ENCODE measurements around the gene NEB. TPM values are rescaled to one million over a fixed set of nuclear protein-coding genes. Genes with fewer than 3 reads are reported as not detected.

The NEB gene
- total and polyA plus RNA-seq, 10 donors: 0.96 to 6.2 (median 2.4) TPM

- Histone ChIP-seq H3K9me3 (no peaks in the 10 kb centered on the region), H3K27ac (no peak overlapping the region), H3K36me3 (peaks cover 7 to 100% (median 81%) of the 10 kb centered on the region in 6 donors), H3K4me1 (no peaks in the 10 kb centered on the region), H3K27me3 (replicated peaks in 1 of 7) (no peaks in the 10 kb centered on the region), H3K4me3 (no peak overlapping the region)
- intact Hi-C loops (cut with DNase I; ENCODE audit: low total_unique reads): no loop called here
- TF ChIP-seq POLR2A (IDR thresholded peaks at IDR 0.05) (no peak), POLR2AphosphoS5 (IDR thresholded peaks at IDR 0.05) (no peak)
- 97 to 100% (median 98%) methylated on average over 3 of the region's 3 CpGs for WGBS, 5 donors
- DNase-seq: no peak
Observed at GRCh38 chr2:151465771-151466170, 268.5 kb downstream of the NEB start.

- Histone ChIP-seq H3K4me3 (no peak overlapping the region), H3K36me3 (peaks cover 0 to 100% (median 75%) of the 10 kb centered on the region in 6 donors)
- 87 to 100% (median 98%) methylated on average over 1 of the region's 1 CpG for WGBS, 5 donors
Observed at GRCh38 chr2:151459358-151459757, 274.9 kb downstream of the NEB start.

GRCh38 chr2:151439127-151439526, 295.1 kb downstream of the NEB start:
- Histone ChIP-seq H3K36me3 (peaks cover 7 to 100% (median 83%) of the 10 kb centered on the region in 6 donors), H3K9me3 (no peaks in the 10 kb centered on the region), H3K27me3 (replicated peaks in 1 of 7) (no peaks in the 10 kb centered on the region), H3K27ac (no peak overlapping the region), H3K4me3 (no peak overlapping the region), H3K4me1 (peaks cover 0 to 7% (median 2%) of the 10 kb centered on the region in 6 donors)
- DNase-seq: no peak
- TF ChIP-seq CTCF (IDR thresholded peaks at IDR 0.05 in 8 of 11, conservative IDR thresholded peaks at IDR 0.05 in 3 of 11) (no peak), POLR2AphosphoS5 (IDR thresholded peaks at IDR 0.05) (no peak), POLR2A (IDR thresholded peaks at IDR 0.05) (no peak)
- intact Hi-C loops (cut with DNase I; ENCODE audit: low total_unique reads): no loop called here
- WGBS, 5 donors: 94 to 97% (median 95%) methylated on average over 13 of the region's 13 CpGs

More at GRCh38 chr2:151459358-151459757, 274.9 kb downstream of the NEB start:
- Histone ChIP-seq H3K9me3 (no peaks in the 10 kb centered on the region), H3K27me3 (replicated peaks in 1 of 7) (no peaks in the 10 kb centered on the region), H3K27ac (no peak overlapping the region), H3K4me1 (no peaks in the 10 kb centered on the region)
- TF ChIP-seq POLR2A (IDR thresholded peaks at IDR 0.05) (no peak), POLR2AphosphoS5 (IDR thresholded peaks at IDR 0.05) (no peak), CTCF (IDR thresholded peaks at IDR 0.05 in 8 of 11, conservative IDR thresholded peaks at IDR 0.05 in 3 of 11) (no peak)
- DNase-seq: no peak
- intact Hi-C loops (cut with DNase I; ENCODE audit: low total_unique reads): no loop called here

DNA sequence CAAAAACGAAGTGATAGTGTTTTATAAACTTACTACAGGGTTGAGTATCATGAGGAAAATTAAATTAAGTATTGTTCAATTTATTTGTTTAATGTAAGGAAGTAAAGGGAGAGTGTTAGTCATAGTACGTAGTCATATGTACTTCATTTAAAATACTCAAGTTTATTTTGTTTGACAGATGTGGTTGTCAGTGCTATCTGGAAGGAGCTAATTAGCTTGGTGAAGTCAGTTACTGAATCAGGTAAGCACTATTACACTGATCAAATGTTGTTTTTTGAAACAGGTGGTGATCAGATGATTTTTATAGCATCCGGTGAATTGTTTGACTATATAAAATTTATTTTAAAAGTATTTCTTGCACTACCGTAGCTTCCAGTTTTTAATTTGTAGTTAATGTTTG, 295.8 kb downstream of the NEB start:
- Histone ChIP-seq H3K4me3 (no peak overlapping the region), H3K27me3 (replicated peaks in 1 of 7) (no peaks in the 10 kb centered on the region), H3K4me1 (peaks cover 0 to 7% (median 2%) of the 10 kb centered on the region in 6 donors), H3K27ac (no peak overlapping the region), H3K36me3 (peaks cover 7 to 100% (median 83%) of the 10 kb centered on the region in 6 donors), H3K9me3 (no peaks in the 10 kb centered on the region)
- 93 to 98% (median 96%) methylated on average over 4 of the region's 4 CpGs for WGBS, 5 donors
- TF ChIP-seq POLR2AphosphoS5 (IDR thresholded peaks at IDR 0.05) (no peak), POLR2A (IDR thresholded peaks at IDR 0.05) (no peak), CTCF (IDR thresholded peaks at IDR 0.05 in 8 of 11, conservative IDR thresholded peaks at IDR 0.05 in 3 of 11) (no peak)
- DNase-seq: no peak
- intact Hi-C loops (cut with DNase I; ENCODE audit: low total_unique reads): no loop called here

DNA sequence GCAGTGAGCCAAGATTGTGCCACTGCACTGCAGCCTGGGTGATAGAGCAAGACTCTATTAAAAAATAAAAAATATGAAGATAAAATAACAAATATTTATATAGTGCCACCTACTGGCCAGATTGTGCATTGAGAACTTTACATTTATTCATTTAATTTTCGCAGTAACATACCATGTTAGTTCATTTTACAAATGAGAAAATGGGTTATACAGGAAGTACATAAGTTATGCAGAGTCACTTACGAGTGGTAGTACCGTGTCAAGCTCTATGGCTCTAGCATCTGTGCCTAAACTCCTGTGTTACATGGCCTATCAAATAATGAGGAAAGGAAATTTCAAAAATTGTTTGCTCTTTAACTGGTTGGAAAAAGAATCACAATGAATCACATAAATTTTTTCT, 296.6 kb downstream of the NEB start:
- H3K36me3 ChIP-seq: peaks cover 7 to 100% (median 82%) of the 10 kb centered on the region in 6 donors
- H3K27me3 ChIP-seq (replicated peaks in 1 of 7): no peaks in the 10 kb centered on the region
- 23 to 30% (median 27%) methylated on average over 3 of the region's 3 CpGs for WGBS, 5 donors
- DNase-seq: no peak
- no peak overlapping the region for H3K4me3 ChIP-seq
- intact Hi-C loops (cut with DNase I; ENCODE audit: low total_unique reads): no loop called here
- no peak overlapping the region for H3K27ac ChIP-seq
- H3K9me3 ChIP-seq: no peaks in the 10 kb centered on the region
- no peak for TF ChIP-seq POLR2A (IDR thresholded peaks at IDR 0.05)
- TF ChIP-seq POLR2AphosphoS5 (IDR thresholded peaks at IDR 0.05): no peak
- peak; percentile 27 to 73 (median 58) for TF ChIP-seq CTCF (IDR thresholded peaks at IDR 0.05 in 8 of 11, conservative IDR thresholded peaks at IDR 0.05 in 3 of 11)
- peaks cover 0 to 7% (median 2%) of the 10 kb centered on the region in 6 donors for H3K4me1 ChIP-seq

Data from spleen (tissue), 11 donors.